ENCODE measurements around the gene UBE2L3. TPM values are rescaled to one million over a fixed set of nuclear protein-coding genes. Genes with fewer than 3 reads are reported as not detected.
"Not testable (repeated sequence)": the region's sequence is repeated elsewhere in the genome, so short reads cannot be mapped to it uniquely, and the experiment has no call there.

The UBE2L3 gene
- total and polyA plus RNA-seq, 2 of the 13 experiments (the other 11 are each of a cell fraction or from before 2014, with no cell fraction given): 30.2 to 58.1 TPM

DNA sequence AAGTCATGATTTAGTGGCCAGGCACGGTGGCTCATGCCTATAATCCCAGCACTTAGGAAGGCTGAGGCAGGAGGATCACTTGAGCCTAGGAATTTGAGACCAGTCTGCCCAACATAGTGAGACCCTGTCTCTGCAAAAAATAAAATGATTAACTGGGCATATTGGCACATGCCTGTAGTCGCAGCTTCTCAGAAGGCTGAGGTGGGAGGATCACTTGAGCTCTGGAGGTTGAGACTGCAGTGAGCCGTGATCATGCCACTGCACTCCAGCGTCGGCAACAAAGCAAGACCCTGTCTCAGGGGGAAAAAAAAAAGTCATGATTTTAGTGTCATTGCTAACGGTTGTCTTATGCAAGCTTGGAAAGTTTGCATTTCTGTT, 11.9 kb downstream of the UBE2L3 start:
- FAIRE-seq: no peak
- H3K9ac ChIP-seq (ENCODE audit: insufficient read depth, low read depth, low read length): no peak overlapping the region
- no peak overlapping the region for H3K4me2 ChIP-seq (ENCODE audit: low read depth, low read length)
- CTCF ChIA-PET (ENCODE audit: low intra/inter-chr PET ratio, low total read pairs): no interaction called here
- H3K4me1 ChIP-seq (ENCODE audit: insufficient read depth, low read length): peaks cover 55% of the 10 kb centered on the region
- no peak overlapping the region for H3K4me3 ChIP-seq (replicated peaks in 1 of 3; ENCODE audit: insufficient read depth in 1 of 3, low read depth in 2 of 3, low read length in 3 of 3)
- in situ Hi-C loops (cut with HindIII; ENCODE audit: extremely low pct_ligation_motif_present, low pct_unique_long_range_greater_than_20kb): no loop called here
- no TSS peak for BruUV-seq (replicated peaks)
- intact Hi-C loops (cut with micrococcal nuclease; ENCODE audit: unreplicated experiment): no loop called here
- no peak overlapping the region for H3K27ac ChIP-seq (ENCODE audit: extremely low read length, insufficient read depth, low read length)
- peaks cover 80% of the 10 kb centered on the region for H4K20me1 ChIP-seq (ENCODE audit: insufficient read depth, low read length)
- peaks cover 85% of the 10 kb centered on the region for H3K79me2 ChIP-seq (ENCODE audit: insufficient read depth, low read length)
- POLR2A ChIA-PET: no interaction called here
- H3K9me3 ChIP-seq (ENCODE audit: low read length): no peaks in the 10 kb centered on the region
- no peak for DNase-seq (ENCODE audit: low spot score)
- H3K36me3 ChIP-seq (replicated peaks in 1 of 2; ENCODE audit: control insufficient read depth in 1 of 2, insufficient read depth in 2 of 2, low read length in 2 of 2): peaks cover 3 to 14% of the 10 kb centered on the region in 2 experiments
- no peak for TF ChIP-seq ZSCAN20 (CRISPR knock-in tag; IDR thresholded peaks at IDR 0.05; ENCODE audit: borderline replicate concordance)
- TF ChIP-seq, protein P1, sequence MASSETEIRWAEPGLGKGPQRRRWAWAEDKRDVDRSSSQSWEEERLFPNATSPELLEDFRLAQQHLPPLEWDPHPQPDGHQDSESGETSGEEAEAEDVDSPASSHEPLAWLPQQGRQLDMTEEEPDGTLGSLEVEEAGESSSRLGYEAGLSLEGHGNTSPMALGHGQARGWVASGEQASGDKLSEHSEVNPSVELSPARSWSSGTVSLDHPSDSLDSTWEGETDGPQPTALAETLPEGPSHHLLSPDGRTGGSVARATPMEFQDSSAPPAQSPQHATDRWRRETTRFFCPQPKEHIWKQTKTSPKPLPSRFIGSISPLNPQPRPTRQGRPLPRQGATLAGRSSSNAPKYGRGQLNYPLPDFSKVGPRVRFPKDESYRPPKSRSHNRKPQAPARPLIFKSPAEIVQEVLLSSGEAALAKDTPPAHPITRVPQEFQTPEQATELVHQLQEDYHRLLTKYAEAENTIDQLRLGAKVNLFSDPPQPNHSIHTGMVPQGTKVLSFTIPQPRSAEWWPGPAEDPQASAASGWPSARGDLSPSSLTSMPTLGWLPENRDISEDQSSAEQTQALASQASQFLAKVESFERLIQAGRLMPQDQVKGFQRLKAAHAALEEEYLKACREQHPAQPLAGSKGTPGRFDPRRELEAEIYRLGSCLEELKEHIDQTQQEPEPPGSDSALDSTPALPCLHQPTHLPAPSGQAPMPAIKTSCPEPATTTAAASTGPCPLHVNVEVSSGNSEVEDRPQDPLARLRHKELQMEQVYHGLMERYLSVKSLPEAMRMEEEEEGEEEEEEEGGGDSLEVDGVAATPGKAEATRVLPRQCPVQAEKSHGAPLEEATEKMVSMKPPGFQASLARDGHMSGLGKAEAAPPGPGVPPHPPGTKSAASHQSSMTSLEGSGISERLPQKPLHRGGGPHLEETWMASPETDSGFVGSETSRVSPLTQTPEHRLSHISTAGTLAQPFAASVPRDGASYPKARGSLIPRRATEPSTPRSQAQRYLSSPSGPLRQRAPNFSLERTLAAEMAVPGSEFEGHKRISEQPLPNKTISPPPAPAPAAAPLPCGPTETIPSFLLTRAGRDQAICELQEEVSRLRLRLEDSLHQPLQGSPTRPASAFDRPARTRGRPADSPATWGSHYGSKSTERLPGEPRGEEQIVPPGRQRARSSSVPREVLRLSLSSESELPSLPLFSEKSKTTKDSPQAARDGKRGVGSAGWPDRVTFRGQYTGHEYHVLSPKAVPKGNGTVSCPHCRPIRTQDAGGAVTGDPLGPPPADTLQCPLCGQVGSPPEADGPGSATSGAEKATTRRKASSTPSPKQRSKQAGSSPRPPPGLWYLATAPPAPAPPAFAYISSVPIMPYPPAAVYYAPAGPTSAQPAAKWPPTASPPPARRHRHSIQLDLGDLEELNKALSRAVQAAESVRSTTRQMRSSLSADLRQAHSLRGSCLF (CRISPR knock-in tag; IDR thresholded peaks at IDR 0.05; ENCODE audit: borderline replicate concordance): no peak
- H3K27me3 ChIP-seq (ENCODE audit: control insufficient read depth in 1 of 2, insufficient read depth in 2 of 2, low read length in 2 of 2): no peaks in the 10 kb centered on the region
- WGBS (ENCODE audit: low lambda C conversion rate): 75% methylated on average over 6 of the region's 6 CpGs
- no peak for ATAC-seq
- no peak overlapping the region for H2AFZ ChIP-seq (ENCODE audit: low read length)

DNA sequence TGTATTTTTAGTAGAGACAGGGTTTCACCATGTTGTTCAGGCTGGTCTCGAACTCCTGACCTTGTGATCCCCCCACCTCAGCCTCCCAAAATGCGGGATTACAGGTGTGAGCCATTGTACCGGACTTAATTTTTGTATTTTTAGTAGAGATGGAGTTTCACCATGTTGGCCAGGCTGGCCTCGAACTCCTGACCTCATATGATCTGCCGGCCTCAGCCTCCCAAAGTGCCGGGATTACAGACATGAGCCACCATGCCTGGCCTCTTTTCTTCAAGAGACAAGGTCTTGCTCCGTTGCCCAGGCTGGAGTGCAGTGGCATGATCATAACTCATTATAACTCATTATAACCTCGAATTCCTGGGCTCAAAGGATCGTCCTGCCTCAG, 13.1 kb downstream of the UBE2L3 start:
- ATAC-seq; H2AFZ ChIP-seq (ENCODE audit: low read length); H3K9ac ChIP-seq (ENCODE audit: insufficient read depth, low read depth, low read length); DNase-seq (ENCODE audit: low spot score); H3K4me3 ChIP-seq (replicated peaks in 1 of 3; ENCODE audit: insufficient read depth in 1 of 3, low read depth in 2 of 3, low read length in 3 of 3); intact Hi-C loops (cut with micrococcal nuclease; ENCODE audit: unreplicated experiment); POLR2A ChIA-PET; FAIRE-seq; BruUV-seq (replicated peaks); in situ Hi-C loops (cut with HindIII; ENCODE audit: extremely low pct_ligation_motif_present, low pct_unique_long_range_greater_than_20kb); H3K27me3 ChIP-seq (ENCODE audit: control insufficient read depth in 1 of 2, insufficient read depth in 2 of 2, low read length in 2 of 2); H3K9me3 ChIP-seq (ENCODE audit: low read length); H3K4me2 ChIP-seq (ENCODE audit: low read depth, low read length); H3K27ac ChIP-seq (ENCODE audit: extremely low read length, insufficient read depth, low read length); CTCF ChIA-PET (ENCODE audit: low intra/inter-chr PET ratio, low total read pairs): not testable (repeated sequence)
- Histone ChIP-seq H3K4me1 (ENCODE audit: insufficient read depth, low read length) (peaks cover 49% of the 10 kb centered on the region), H3K36me3 (replicated peaks in 1 of 2; ENCODE audit: control insufficient read depth in 1 of 2, insufficient read depth in 2 of 2, low read length in 2 of 2) (peaks cover 3 to 14% of the 10 kb centered on the region in 2 experiments), H4K20me1 (ENCODE audit: insufficient read depth, low read length) (peaks cover 82% of the 10 kb centered on the region), H3K79me2 (ENCODE audit: insufficient read depth, low read length) (peaks cover 87% of the 10 kb centered on the region)
- WGBS (ENCODE audit: low lambda C conversion rate): 92% methylated on average over 9 of the region's 9 CpGs

DNA sequence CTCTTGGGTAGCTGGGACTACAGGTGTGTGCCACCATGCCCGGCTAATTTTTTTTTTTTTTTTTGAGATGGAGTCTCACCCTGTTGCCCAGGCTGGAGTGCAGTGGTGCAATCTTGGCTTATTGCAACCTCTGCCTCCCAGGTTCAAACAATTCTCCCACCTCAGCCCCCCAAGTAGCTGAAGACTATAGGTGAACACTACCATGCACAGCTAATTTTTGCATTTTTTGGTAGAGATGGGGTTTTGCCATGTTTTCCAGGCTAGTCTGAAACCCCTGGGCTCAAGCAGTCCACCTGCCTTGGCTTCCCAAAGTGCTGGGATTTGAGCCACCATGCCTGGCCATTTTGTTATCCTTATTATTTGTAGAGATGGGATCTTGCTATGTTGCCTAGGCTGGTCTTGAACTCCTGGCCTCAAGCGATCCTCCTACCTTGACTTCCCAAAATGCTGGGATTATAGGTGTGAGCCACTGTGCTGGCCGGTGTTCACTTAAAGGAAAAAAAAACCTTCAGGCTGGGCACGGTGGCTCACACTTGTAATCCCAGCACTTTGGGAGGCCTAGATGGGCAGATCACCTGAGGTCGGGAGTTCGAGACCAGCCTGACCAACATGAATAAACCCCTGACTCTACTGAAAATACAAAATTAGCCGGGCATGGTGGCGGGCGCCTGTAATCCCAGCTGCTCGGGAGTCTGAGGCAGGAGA, 13.6 kb downstream of the UBE2L3 start:
- in situ Hi-C loops (cut with HindIII; ENCODE audit: extremely low pct_ligation_motif_present, low pct_unique_long_range_greater_than_20kb); FAIRE-seq; intact Hi-C loops (cut with micrococcal nuclease; ENCODE audit: unreplicated experiment); H3K9me3 ChIP-seq (ENCODE audit: low read length); H3K9ac ChIP-seq (ENCODE audit: insufficient read depth, low read depth, low read length); CTCF ChIA-PET (ENCODE audit: low intra/inter-chr PET ratio, low total read pairs); DNase-seq (ENCODE audit: low spot score); H3K27me3 ChIP-seq (ENCODE audit: control insufficient read depth in 1 of 2, insufficient read depth in 2 of 2, low read length in 2 of 2); H3K27ac ChIP-seq (ENCODE audit: extremely low read length, insufficient read depth, low read length); H3K4me2 ChIP-seq (ENCODE audit: low read depth, low read length); ATAC-seq; H2AFZ ChIP-seq (ENCODE audit: low read length); BruUV-seq (replicated peaks); H3K4me3 ChIP-seq (replicated peaks in 1 of 3; ENCODE audit: insufficient read depth in 1 of 3, low read depth in 2 of 3, low read length in 3 of 3); POLR2A ChIA-PET: not testable (repeated sequence)
- H3K36me3 ChIP-seq (replicated peaks in 1 of 2; ENCODE audit: control insufficient read depth in 1 of 2, insufficient read depth in 2 of 2, low read length in 2 of 2): peaks cover 5 to 14% of the 10 kb centered on the region in 2 experiments
- peaks cover 82% of the 10 kb centered on the region for H4K20me1 ChIP-seq (ENCODE audit: insufficient read depth, low read length)
- 92% methylated on average over 10 of the region's 10 CpGs for WGBS (ENCODE audit: low lambda C conversion rate)
- peaks cover 87% of the 10 kb centered on the region for H3K79me2 ChIP-seq (ENCODE audit: insufficient read depth, low read length)
- H3K4me1 ChIP-seq (ENCODE audit: insufficient read depth, low read length): peaks cover 45% of the 10 kb centered on the region
